ENCODE results near the gene DSPP. TPM values are rescaled to one million over a fixed set of nuclear protein-coding genes. Genes with fewer than 3 reads are reported as not detected.
"Not testable (repeated sequence)": the region's sequence is repeated elsewhere in the genome, so short reads cannot be mapped to it uniquely, and the experiment has no call there.

Gene DSPP
- total and polyA plus RNA-seq, 11 donors = not detected

DNA sequence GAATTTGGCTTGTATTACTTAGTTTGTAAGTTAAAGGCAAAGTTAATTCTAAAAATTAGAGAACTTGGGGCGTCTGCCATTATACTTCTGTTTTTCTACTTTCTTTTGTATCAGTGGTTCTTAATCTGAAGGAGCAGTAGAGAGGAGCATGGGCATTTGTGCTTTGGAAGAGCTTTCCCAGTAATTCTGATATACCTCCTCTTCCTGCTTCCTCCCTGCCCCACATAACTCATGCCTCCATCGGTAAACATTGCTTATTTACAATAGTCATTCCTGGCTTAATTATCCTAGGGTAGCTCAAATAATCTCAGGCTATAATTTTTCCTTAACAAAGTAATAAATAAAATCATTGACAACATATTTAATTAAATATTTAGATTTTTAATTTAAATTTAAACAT, 42.1 kb upstream of the DSPP start:
- DNase-seq (no peak), ATAC-seq (no peak)
- WGBS, 4 donors = 55 to 69% (median 67%) methylated on average over 2 of the region's 2 CpGs
- H3K9me3 ChIP-seq = no peaks in the 10 kb centered on the region
- TF ChIP-seq, protein P1, sequence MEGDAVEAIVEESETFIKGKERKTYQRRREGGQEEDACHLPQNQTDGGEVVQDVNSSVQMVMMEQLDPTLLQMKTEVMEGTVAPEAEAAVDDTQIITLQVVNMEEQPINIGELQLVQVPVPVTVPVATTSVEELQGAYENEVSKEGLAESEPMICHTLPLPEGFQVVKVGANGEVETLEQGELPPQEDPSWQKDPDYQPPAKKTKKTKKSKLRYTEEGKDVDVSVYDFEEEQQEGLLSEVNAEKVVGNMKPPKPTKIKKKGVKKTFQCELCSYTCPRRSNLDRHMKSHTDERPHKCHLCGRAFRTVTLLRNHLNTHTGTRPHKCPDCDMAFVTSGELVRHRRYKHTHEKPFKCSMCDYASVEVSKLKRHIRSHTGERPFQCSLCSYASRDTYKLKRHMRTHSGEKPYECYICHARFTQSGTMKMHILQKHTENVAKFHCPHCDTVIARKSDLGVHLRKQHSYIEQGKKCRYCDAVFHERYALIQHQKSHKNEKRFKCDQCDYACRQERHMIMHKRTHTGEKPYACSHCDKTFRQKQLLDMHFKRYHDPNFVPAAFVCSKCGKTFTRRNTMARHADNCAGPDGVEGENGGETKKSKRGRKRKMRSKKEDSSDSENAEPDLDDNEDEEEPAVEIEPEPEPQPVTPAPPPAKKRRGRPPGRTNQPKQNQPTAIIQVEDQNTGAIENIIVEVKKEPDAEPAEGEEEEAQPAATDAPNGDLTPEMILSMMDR (IDR thresholded peaks at IDR 0.05) = no peak
- no peak for TF ChIP-seq POLR2A (IDR thresholded peaks at IDR 0.05)
- H3K27ac ChIP-seq = no peak overlapping the region
- H3K27me3 ChIP-seq = no peaks in the 10 kb centered on the region
- H3K4me1 ChIP-seq = no peaks in the 10 kb centered on the region
- H3K4me3 ChIP-seq = no peak overlapping the region
- intact Hi-C loops (cut with DNase I) = no loop called here
- no peaks in the 10 kb centered on the region for H3K36me3 ChIP-seq

DNA sequence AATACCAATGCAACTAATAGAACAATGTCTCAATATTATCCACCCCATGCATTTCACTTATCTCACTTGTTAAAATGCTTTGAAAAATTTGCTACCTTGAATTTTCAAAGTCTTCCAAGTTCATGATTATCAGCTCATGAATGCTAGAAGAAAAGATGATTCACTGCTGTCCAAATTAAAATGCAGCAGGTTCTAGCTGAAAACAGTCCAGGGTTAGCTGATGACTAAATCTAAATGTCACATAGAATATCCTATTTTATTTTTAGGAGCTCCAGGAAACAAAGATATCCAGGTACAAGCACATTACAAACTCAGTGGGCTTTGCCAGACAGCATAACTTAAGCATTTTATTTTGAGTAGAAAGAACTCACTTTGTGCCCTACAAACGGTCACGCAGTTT, 41.1 kb upstream of the DSPP start:
- intact Hi-C loops (cut with DNase I) = no loop called here
- Histone ChIP-seq H3K4me3 (no peak overlapping the region), H3K27ac (no peak overlapping the region), H3K4me1 (no peaks in the 10 kb centered on the region), H3K9me3 (no peaks in the 10 kb centered on the region), H3K27me3 (no peaks in the 10 kb centered on the region), H3K36me3 (no peaks in the 10 kb centered on the region)
- DNase-seq (no peak), ATAC-seq (no peak)
- no peak for TF ChIP-seq POLR2A (IDR thresholded peaks at IDR 0.05)
- TF ChIP-seq, protein P1 (IDR thresholded peaks at IDR 0.05) = no peak
- WGBS, 4 donors = 87 to 94% (median 93%) methylated on average over 2 of the region's 2 CpGs

DNA sequence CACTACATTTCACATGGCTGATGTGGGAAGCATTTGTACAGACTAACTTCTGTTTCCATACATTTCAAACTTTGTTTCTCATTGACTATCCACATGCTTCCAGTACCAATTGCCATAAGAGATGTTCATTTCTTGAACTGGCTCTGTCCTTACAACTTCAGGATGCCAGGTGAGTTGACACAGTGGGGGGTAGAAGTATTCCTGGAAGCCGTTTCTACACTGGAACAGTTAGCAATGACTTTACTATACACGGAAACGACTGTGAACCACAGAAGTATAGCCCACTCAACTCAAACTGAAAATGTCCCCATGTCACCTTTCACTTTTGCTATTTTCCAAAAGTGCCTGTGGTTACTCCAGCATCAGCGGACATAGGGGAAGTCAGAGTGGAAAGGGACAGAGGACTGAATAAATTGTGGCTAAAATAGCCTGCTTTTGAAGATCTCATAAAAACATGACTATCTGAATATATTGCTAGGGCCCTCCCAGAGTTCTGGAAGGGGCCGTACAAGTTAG, 38.0 kb upstream of the DSPP start:
- no peak for DNase-seq
- intact Hi-C loops (cut with DNase I) = no loop called here
- H3K4me1 ChIP-seq = no peaks in the 10 kb centered on the region
- 81 to 93% (median 90%) methylated on average over 5 of the region's 5 CpGs for WGBS, 4 donors
- ATAC-seq = no peak
- no peak overlapping the region for H3K27ac ChIP-seq
- H3K36me3 ChIP-seq = no peaks in the 10 kb centered on the region
- no peak overlapping the region for H3K4me3 ChIP-seq
- TF ChIP-seq, protein P1 (IDR thresholded peaks at IDR 0.05) = no peak
- TF ChIP-seq POLR2A (IDR thresholded peaks at IDR 0.05) = no peak
- no peaks in the 10 kb centered on the region for H3K27me3 ChIP-seq
- H3K9me3 ChIP-seq = peaks cover 0 to 7% (median 0%) of the 10 kb centered on the region in 12 donors

DNA sequence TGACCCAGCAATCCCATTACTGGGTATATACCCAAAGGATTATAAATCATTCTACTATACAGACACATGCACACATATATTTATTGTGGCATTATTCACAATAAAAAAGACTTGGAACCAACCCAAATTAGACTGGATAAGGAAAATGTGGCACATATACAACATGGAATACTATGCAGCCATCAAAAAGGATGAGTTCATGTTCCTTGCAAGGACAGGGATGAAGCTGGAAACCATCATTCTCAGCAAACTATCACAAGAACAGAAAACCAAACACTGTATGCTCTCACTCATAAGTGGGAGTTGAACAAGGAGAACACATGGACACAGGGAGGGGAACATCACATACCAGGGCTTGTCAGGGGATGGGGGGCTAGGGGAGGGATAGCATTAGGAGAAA, 34.0 kb upstream of the DSPP start:
- ATAC-seq; H3K9me3 ChIP-seq; H3K4me1 ChIP-seq; H3K4me3 ChIP-seq; H3K36me3 ChIP-seq; H3K27ac ChIP-seq; intact Hi-C loops (cut with DNase I); DNase-seq; H3K27me3 ChIP-seq: not testable (repeated sequence)

DNA sequence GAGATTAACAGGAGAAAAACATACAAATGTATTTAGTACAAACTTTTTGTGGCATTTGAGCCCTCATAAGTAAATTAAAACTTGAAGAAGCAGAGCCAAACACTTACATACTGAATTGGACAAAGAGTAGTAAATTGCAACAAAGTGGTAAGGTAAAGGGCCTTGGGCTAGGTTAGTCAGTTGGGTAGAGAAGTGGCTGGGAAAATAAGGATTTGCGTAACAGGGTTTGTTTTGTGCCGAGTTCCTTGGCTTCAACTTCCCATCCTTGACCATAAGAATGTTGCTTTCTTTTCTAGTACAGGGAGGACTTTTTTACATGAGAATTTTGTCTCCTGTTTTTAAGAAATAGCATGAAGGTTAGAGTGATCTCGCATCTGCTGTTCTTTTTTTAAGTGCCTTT, 33.3 kb upstream of the DSPP start:
- H3K4me1 ChIP-seq = no peaks in the 10 kb centered on the region
- no peak overlapping the region for H3K27ac ChIP-seq
- 51 to 90% (median 87%) methylated on average over 3 of the region's 3 CpGs for WGBS, 4 donors
- no peak overlapping the region for H3K4me3 ChIP-seq
- TF ChIP-seq, protein P1 (IDR thresholded peaks at IDR 0.05) = no peak
- TF ChIP-seq POLR2A (IDR thresholded peaks at IDR 0.05) = no peak
- H3K9me3 ChIP-seq = peaks cover 0 to 7% (median 0%) of the 10 kb centered on the region in 12 donors
- H3K36me3 ChIP-seq = no peaks in the 10 kb centered on the region
- no peaks in the 10 kb centered on the region for H3K27me3 ChIP-seq
- ATAC-seq (no peak), DNase-seq (no peak)
- intact Hi-C loops (cut with DNase I) = no loop called here
